Muscle of back (tissue), 11 donors: ENCODE measurements around the gene ATAD3C. TPM values are rescaled to one million over a fixed set of nuclear protein-coding genes. Genes with fewer than 3 reads are reported as not detected.
"Not testable (repeated sequence)": the region's sequence is repeated elsewhere in the genome, so short reads cannot be mapped to it uniquely, and the experiment has no call there.

ENCODE experiments used
- DNase-seq, 3 donors: peaks; one replicate each; pipeline versions ENCODE4 v3.0.0 to v3.0.0-alpha.2; 2013
- polyA plus RNA-seq, 10 donors: library from polyadenylated mRNA; unstranded; fragments of 120-200 nt; gene quantifications; one replicate each; pipeline ENCODE4 v1.2.1, GENCODE V29; 2013; ENCODE audit not compliant: insufficient read length in 10 of 10

ATAD3C gene
- polyA plus RNA-seq, 10 donors: 0.25 to 1.5 (median 0.61) TPM

- peak; percentile 16 to 60 (median 20) for DNase-seq
Observed at GRCh38 chr1:1504777-1505365, 55.4 kb downstream of the ATAD3C start.

GRCh38 chr1:1505366-1505798 lies 55.9 kb downstream of the ATAD3C start:
- DNase-seq: not testable (repeated sequence)

- not testable (repeated sequence) for DNase-seq
Observed at GRCh38 chr1:1505801-1506200, 56.3 kb downstream of the ATAD3C start.

GRCh38 chr1:1507305-1507704 lies 57.8 kb downstream of the ATAD3C start:
- DNase-seq: no peak

GRCh38 chr1:1508775-1509464 lies 59.4 kb downstream of the ATAD3C start:
- not testable (repeated sequence) for DNase-seq

- not testable (repeated sequence) for DNase-seq
Observed at GRCh38 chr1:1509465-1509850, 60.0 kb downstream of the ATAD3C start.

GRCh38 chr1:1510912-1511532 lies 61.5 kb downstream of the ATAD3C start:
- DNase-seq: no peak

GRCh38 chr1:1511533-1512285 lies 62.2 kb downstream of the ATAD3C start, which contains the start of gene ATAD3A:
Gene ATAD3A (plus strand): TSS chr1:1512162. CDS start chr1:1512269, 107 bp downstream.
- peak; percentile 98 to 99 (median 98) for DNase-seq

GRCh38 chr1:1512425-1512824 lies 62.9 kb downstream of the ATAD3C start:
- not testable (repeated sequence) for DNase-seq

GRCh38 chr1:1513675-1514074 lies 64.2 kb downstream of the ATAD3C start:
- DNase-seq: not testable (repeated sequence)

- not testable (repeated sequence) for DNase-seq
Observed at GRCh38 chr1:1514376-1514775, 64.9 kb downstream of the ATAD3C start.

- not testable (repeated sequence) for DNase-seq
Observed at GRCh38 chr1:1516923-1517322, 67.4 kb downstream of the ATAD3C start.

GRCh38 chr1:1517973-1518620 lies 68.6 kb downstream of the ATAD3C start:
- DNase-seq: no peak

GRCh38 chr1:1518621-1519007 lies 69.1 kb downstream of the ATAD3C start:
- not testable (repeated sequence) for DNase-seq

Other genes with a start within 250 kb of the ATAD3C start
- 1 to 10 TPM; 1.9 to 4.6 (median 2.9) TPM for gene TNFRSF18, start 243.1 kb upstream of the ATAD3C start, polyA plus RNA-seq
- gene TNFRSF4, start 235.5 kb upstream of the ATAD3C start, polyA plus RNA-seq: 1 to 10 TPM; 1.0 to 3.7 (median 2.0) TPM
- 100 to 1,000 TPM in 2 of 10 donors, 10 to 100 TPM in 8; 73.5 to 121 (median 88.5) TPM for gene SDF4, start 217.7 kb upstream of the ATAD3C start, polyA plus RNA-seq
- 10 to 100 TPM; 12.1 to 21.2 (median 15.6) TPM for gene B3GALT6, start 217.5 kb upstream of the ATAD3C start, polyA plus RNA-seq
- gene C1QTNF12, start 203.0 kb upstream of the ATAD3C start, polyA plus RNA-seq: 1 to 10 TPM; 1.0 to 6.7 (median 2.7) TPM
- 10 to 100 TPM; 34.4 to 46.8 (median 38.4) TPM for gene UBE2J2, start 175.8 kb upstream of the ATAD3C start, polyA plus RNA-seq
- 1 to 10 TPM; 2.7 to 8.5 (median 4.2) TPM for gene SCNN1D, start 169.3 kb upstream of the ATAD3C start, polyA plus RNA-seq
- gene ACAP3, start 141.8 kb upstream of the ATAD3C start, polyA plus RNA-seq: 10 to 100 TPM; 23.6 to 57.8 (median 40.0) TPM
- 1 to 10 TPM; 4.1 to 9.3 (median 6.4) TPM for gene PUSL1, start 141.1 kb upstream of the ATAD3C start, polyA plus RNA-seq
- 100 to 1,000 TPM in 1 of 10 donors, 10 to 100 TPM in 9; 60.2 to 107 (median 73.9) TPM for gene INTS11, start 125.0 kb upstream of the ATAD3C start, polyA plus RNA-seq
- gene CPTP, start 124.9 kb upstream of the ATAD3C start, polyA plus RNA-seq: 10 to 100 TPM; 10.6 to 17.2 (median 14.0) TPM
- gene TAS1R3, start 118.4 kb upstream of the ATAD3C start, polyA plus RNA-seq: 1 to 10 TPM; 1.4 to 3.2 (median 1.9) TPM
- 10 to 100 TPM; 26.6 to 50.4 (median 34.9) TPM for gene DVL1, start 100.3 kb upstream of the ATAD3C start, polyA plus RNA-seq
- gene MXRA8, start 91.1 kb upstream of the ATAD3C start, polyA plus RNA-seq: 100 to 1,000 TPM in 2 of 10 donors, 10 to 100 TPM in 8; 52.6 to 111 (median 69.8) TPM
- gene AURKAIP1, start 74.5 kb upstream of the ATAD3C start, polyA plus RNA-seq: 10 to 100 TPM; 44.1 to 80.7 (median 57.9) TPM
- 100 to 1,000 TPM in 9 of 10 donors, 10 to 100 TPM in 1; 99.5 to 280 (median 146) TPM for gene CCNL2, start 50.4 kb upstream of the ATAD3C start, polyA plus RNA-seq
- gene MRPL20, start 42.4 kb upstream of the ATAD3C start, polyA plus RNA-seq: 100 to 1,000 TPM in 7 of 10 donors, 10 to 100 TPM in 3; 93.2 to 116 (median 110) TPM
- gene ANKRD65, start 28.4 kb upstream of the ATAD3C start, polyA plus RNA-seq: 10 to 100 TPM; 10.3 to 15.7 (median 14.3) TPM
- gene VWA1, start 14.0 kb upstream of the ATAD3C start, polyA plus RNA-seq: 10 to 100 TPM; 39.3 to 78.6 (median 50.7) TPM
- 10 to 100 TPM in 8 of 10 donors, 1 to 10 TPM in 2; 8.5 to 14.5 (median 12.0) TPM for gene ATAD3B, start 22.1 kb downstream of the ATAD3C start, polyA plus RNA-seq
- gene ATAD3A, start 62.5 kb downstream of the ATAD3C start, polyA plus RNA-seq: 10 to 100 TPM; 10.2 to 21.1 (median 17.9) TPM
- 1 to 10 TPM; 1.7 to 8.0 (median 3.5) TPM for gene TMEM240, start 90.9 kb downstream of the ATAD3C start, polyA plus RNA-seq
- 10 to 100 TPM; 80.9 to 98.9 (median 86.8) TPM for gene SSU72, start 125.2 kb downstream of the ATAD3C start, polyA plus RNA-seq
- 1 to 10 TPM in 9 of 10 donors, under 1 TPM in 1; 0.97 to 3.9 (median 2.1) TPM for gene FNDC10, start 150.4 kb downstream of the ATAD3C start, polyA plus RNA-seq
- 10 to 100 TPM; 34.0 to 75.0 (median 57.5) TPM for gene MIB2, start 165.8 kb downstream of the ATAD3C start, polyA plus RNA-seq
- 10 to 100 TPM; 17.5 to 52.0 (median 25.9) TPM for gene MMP23B, start 182.5 kb downstream of the ATAD3C start, polyA plus RNA-seq
- 10 to 100 TPM; 31.1 to 35.7 (median 33.1) TPM for gene CDK11B, start 209.3 kb downstream of the ATAD3C start, polyA plus RNA-seq
- 10 to 100 TPM; 29.1 to 61.6 (median 45.5) TPM for gene SLC35E2B, start 243.1 kb downstream of the ATAD3C start, polyA plus RNA-seq